ENCODE measurements around the gene XPO5. TPM values are rescaled to one million over a fixed set of nuclear protein-coding genes. Genes with fewer than 3 reads are reported as not detected.

The XPO5 gene
- total and polyA plus RNA-seq, 12 donors: 6.9 to 20.1 (median 16.9) TPM

DNA sequence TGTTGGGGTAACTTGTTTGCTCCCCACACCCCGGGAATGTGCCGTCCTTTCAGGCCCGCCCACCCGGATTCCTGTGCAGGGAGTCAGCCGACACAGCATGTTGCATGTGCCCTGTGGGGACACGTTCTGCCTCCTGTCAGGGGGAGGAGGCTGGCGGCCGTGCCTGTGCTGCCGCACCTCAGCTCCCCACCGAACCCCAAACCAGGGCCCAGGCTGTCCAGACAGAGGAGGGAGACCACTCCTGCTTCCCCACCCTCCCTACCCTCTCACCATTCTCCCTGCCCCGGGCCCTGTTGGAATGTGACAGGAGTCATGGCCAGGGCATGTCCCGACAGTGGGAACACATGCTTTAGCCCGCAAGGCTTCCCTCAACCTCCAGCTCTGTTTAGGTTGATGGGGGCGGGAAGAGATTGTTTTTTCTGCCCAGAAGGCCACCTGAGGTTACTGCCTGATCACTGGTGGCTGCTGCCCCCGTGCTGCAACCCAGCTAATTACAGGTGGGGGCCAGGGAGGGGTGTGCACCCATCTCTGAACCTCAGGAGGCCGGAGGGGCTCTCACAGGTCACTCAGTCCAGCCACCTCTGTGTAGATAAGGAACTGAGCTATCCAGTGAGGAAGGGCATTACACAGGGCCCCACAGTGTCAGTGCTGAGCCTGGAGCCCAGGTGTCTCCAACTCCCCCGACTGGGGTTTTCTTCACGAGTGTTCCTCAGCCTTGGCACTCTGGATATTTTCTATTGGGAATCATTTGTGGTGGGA lies 79.3 kb downstream of the XPO5 start:
- TF ChIP-seq, protein P1, sequence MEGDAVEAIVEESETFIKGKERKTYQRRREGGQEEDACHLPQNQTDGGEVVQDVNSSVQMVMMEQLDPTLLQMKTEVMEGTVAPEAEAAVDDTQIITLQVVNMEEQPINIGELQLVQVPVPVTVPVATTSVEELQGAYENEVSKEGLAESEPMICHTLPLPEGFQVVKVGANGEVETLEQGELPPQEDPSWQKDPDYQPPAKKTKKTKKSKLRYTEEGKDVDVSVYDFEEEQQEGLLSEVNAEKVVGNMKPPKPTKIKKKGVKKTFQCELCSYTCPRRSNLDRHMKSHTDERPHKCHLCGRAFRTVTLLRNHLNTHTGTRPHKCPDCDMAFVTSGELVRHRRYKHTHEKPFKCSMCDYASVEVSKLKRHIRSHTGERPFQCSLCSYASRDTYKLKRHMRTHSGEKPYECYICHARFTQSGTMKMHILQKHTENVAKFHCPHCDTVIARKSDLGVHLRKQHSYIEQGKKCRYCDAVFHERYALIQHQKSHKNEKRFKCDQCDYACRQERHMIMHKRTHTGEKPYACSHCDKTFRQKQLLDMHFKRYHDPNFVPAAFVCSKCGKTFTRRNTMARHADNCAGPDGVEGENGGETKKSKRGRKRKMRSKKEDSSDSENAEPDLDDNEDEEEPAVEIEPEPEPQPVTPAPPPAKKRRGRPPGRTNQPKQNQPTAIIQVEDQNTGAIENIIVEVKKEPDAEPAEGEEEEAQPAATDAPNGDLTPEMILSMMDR (IDR thresholded peaks at IDR 0.05): peak in 8 of 9 donors; percentile 35 to 75 (median 66)
- H3K4me1 ChIP-seq: peaks cover 0 to 85% (median 43%) of the 10 kb centered on the region in 9 donors
- no peak overlapping the region for H3K4me3 ChIP-seq
- WGBS, 2 donors: 40 to 43% methylated on average over 18 of the region's 18 CpGs
- intact Hi-C loops (cut with DNase I): loop anchor here in 5 of 10 donors (2.0 to 10.0 kb wide), 5 partner anchors 39 to 132 kb away; partner anchors contain the start of genes DLK2 (in 3 of the 5) and ZNF318 (in 2 of the 5)
- ATAC-seq (peak; percentile 13 to 57 (median 37)), DNase-seq (no peak)
- H3K9me3 ChIP-seq: no peaks in the 10 kb centered on the region
- peaks cover 0 to 41% (median 16%) of the 10 kb centered on the region in 9 donors for H3K36me3 ChIP-seq
- no peaks in the 10 kb centered on the region for H3K27me3 ChIP-seq
- peak overlapping the region in 4 of 10 donors; percentile 5 to 74 (median 30) for H3K27ac ChIP-seq

- Histone ChIP-seq H3K27me3 (no peaks in the 10 kb centered on the region), H3K36me3 (peaks cover 0 to 32% (median 16%) of the 10 kb centered on the region in 9 donors), H3K27ac (peak overlapping the region in 3 of 10 donors; percentile 20 to 39 (median 24)), H3K4me1 (peaks cover 0 to 77% (median 35%) of the 10 kb centered on the region in 9 donors), H3K9me3 (no peaks in the 10 kb centered on the region), H3K4me3 (no peak overlapping the region)
- ATAC-seq (no peak), DNase-seq (no peak)
- whole genome bisulfite sequencing, 2 donors: 71 to 83% methylated on average over 4 of the region's 4 CpGs
- intact Hi-C loops (cut with DNase I): loop anchor here in 4 of 10 donors (5.0 to 10.0 kb wide), 4 partner anchors 38 to 131 kb away; partner anchors contain the start of genes DLK2 (in 2 of the 4) and ZNF318 (in 2 of the 4)
- TF ChIP-seq, protein P1 (IDR thresholded peaks at IDR 0.05): peak in 4 of 9 donors; percentile 14 to 29 (median 23)
Observed at GRCh38 chr6:43495409-43495941, 80.4 kb downstream of the XPO5 start.

DNA sequence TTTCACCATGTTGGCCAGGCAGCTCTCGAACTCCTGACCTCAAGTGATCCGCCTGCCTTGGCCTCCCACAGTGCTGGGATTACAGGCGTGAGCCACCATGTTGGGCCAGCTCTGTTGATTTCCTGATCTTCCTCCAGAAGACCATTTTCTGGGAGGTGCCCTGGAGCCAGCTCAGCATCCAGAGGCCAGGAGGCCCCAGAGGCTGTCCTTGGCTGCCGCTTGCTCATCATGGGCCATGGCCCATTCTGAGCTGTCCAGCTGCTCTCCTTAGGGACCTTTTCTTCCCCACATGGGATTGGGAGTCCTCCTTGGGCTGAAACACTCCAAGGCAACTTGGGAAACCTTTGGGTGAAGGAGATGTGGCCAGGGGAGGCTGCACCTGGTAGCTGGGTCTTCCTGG lies 81.1 kb downstream of the XPO5 start:
- peak overlapping the region in 1 of 10 donors; percentile 9 for H3K27ac ChIP-seq
- H3K9me3 ChIP-seq: no peaks in the 10 kb centered on the region
- no peaks in the 10 kb centered on the region for H3K27me3 ChIP-seq
- DNase-seq: no peak
- ATAC-seq: no peak
- peaks cover 0 to 27% (median 14%) of the 10 kb centered on the region in 9 donors for H3K36me3 ChIP-seq
- H3K4me1 ChIP-seq: peaks cover 0 to 70% (median 32%) of the 10 kb centered on the region in 9 donors
- TF ChIP-seq, protein P1 (IDR thresholded peaks at IDR 0.05): no peak
- intact Hi-C loops (cut with DNase I): loop anchor here in 4 of 10 donors (5.0 to 10.0 kb wide), 4 partner anchors 37 to 130 kb away; partner anchors contain the start of genes DLK2 (in 2 of the 4) and ZNF318 (in 2 of the 4)
- no peak overlapping the region for H3K4me3 ChIP-seq
- WGBS, 2 donors: 94 to 97% methylated on average over 4 of the region's 4 CpGs

- ATAC-seq: no peak
- no peaks in the 10 kb centered on the region for H3K27me3 ChIP-seq
- no peak for DNase-seq
- TF ChIP-seq, protein P1 (IDR thresholded peaks at IDR 0.05): no peak
- peak overlapping the region in 2 of 10 donors; percentile 9 to 12 for H3K27ac ChIP-seq
- intact Hi-C loops (cut with DNase I): loop anchor here in 1 of 10 donors (10.0 kb wide), 1 partner anchor 130 kb away; the partner anchor contains the start of gene ZNF318
- no peaks in the 10 kb centered on the region for H3K9me3 ChIP-seq
- 92 to 93% methylated on average over 6 of the region's 6 CpGs for WGBS, 2 donors
- H3K36me3 ChIP-seq: peaks cover 0 to 25% (median 10%) of the 10 kb centered on the region in 9 donors
- H3K4me3 ChIP-seq: no peak overlapping the region
- peaks cover 0 to 65% (median 33%) of the 10 kb centered on the region in 9 donors for H3K4me1 ChIP-seq
Observed at GRCh38 chr6:43494321-43494720, 81.5 kb downstream of the XPO5 start.
